HG03095 (cell line): ENCODE data around the gene LRRTM3.

Experiments
- ATAC-seq: cut with Tn5 transposase; IDR thresholded peaks from one replicate; pipeline ENCODE4 v1.9.1; 2021; ENCODE audit warnings: moderate library complexity; ENCODE audit not compliant: unreplicated experiment

Gene LRRTM3

GRCh38 chr10:66925896-66926715 lies at the start of gene LRRTM3:
TSS of gene LRRTM3 (plus strand) at chr10:66926036.
- peak; percentile 100 for ATAC-seq

- ATAC-seq, result no peak
Measured at GRCh38 chr10:66877361-66877760, 48.5 kb upstream of the LRRTM3 start.

- no peak for ATAC-seq
Measured at GRCh38 chr10:66880292-66880691, 45.5 kb upstream of the LRRTM3 start.

GRCh38 chr10:66880826-66881225 lies 45.0 kb upstream of the LRRTM3 start:
- no peak for ATAC-seq

GRCh38 chr10:66881814-66882213 lies 44.0 kb upstream of the LRRTM3 start:
- no peak for ATAC-seq

GRCh38 chr10:66882271-66882670 lies 43.6 kb upstream of the LRRTM3 start:
- no peak for ATAC-seq

GRCh38 chr10:66886848-66887247 lies 39.0 kb upstream of the LRRTM3 start:
- ATAC-seq, result no peak

GRCh38 chr10:66888237-66888636 lies 37.6 kb upstream of the LRRTM3 start:
- no peak for ATAC-seq

- ATAC-seq, result no peak
Measured at GRCh38 chr10:66892871-66893270, 33.0 kb upstream of the LRRTM3 start.

GRCh38 chr10:66910671-66911070 lies 15.2 kb upstream of the LRRTM3 start:
- no peak for ATAC-seq

GRCh38 chr10:66916030-66916429 lies 9.8 kb upstream of the LRRTM3 start:
- no peak for ATAC-seq

GRCh38 chr10:66917104-66917503 lies 8.7 kb upstream of the LRRTM3 start:
- no peak for ATAC-seq

- no peak for ATAC-seq
Measured at GRCh38 chr10:66919248-66919647, 6.6 kb upstream of the LRRTM3 start.

GRCh38 chr10:66924674-66925345 lies 1.0 kb upstream of the LRRTM3 start:
- ATAC-seq, result no peak

- ATAC-seq, result no peak
Measured at GRCh38 chr10:66925373-66925772, 463 bp upstream of the LRRTM3 start.

GRCh38 chr10:66926841-66927240 lies 1.0 kb downstream of the LRRTM3 start:
- ATAC-seq, result no peak

GRCh38 chr10:66927251-66927935 lies 1.6 kb downstream of the LRRTM3 start:
- no peak for ATAC-seq

- no peak for ATAC-seq
Measured at GRCh38 chr10:66927971-66928770, 2.3 kb downstream of the LRRTM3 start.

- no peak for ATAC-seq
Measured at GRCh38 chr10:66928776-66929175, 2.9 kb downstream of the LRRTM3 start.

GRCh38 chr10:66929375-66929774 lies 3.5 kb downstream of the LRRTM3 start:
- no peak for ATAC-seq

GRCh38 chr10:66931340-66931948 lies 5.6 kb downstream of the LRRTM3 start:
- peak; percentile 85 for ATAC-seq
